GM10266 (cell line): Measurements from ENCODE around the gene DLX5.

Experiments used
- DNase-seq: peaks from one replicate; pipeline ENCODE4 v3.0.0; 2012; ENCODE audit errors: extremely low spot score
- CTCF ChIP-seq: IDR thresholded peaks from 2 replicates; pipeline ENCODE4 v1.5.1; 2012; ENCODE audit warnings: mild to moderate bottlenecking, low read depth; ENCODE audit not compliant: control insufficient read depth, insufficient read depth; ENCODE audit errors: missing control alignments

The DLX5 gene

GRCh38 chr7:97012365-97013133 lies 12.1 kb downstream of the DLX5 start:
- DNase-seq: no peak
- no peak for TF ChIP-seq CTCF

GRCh38 chr7:97011536-97012364 lies 12.9 kb downstream of the DLX5 start:
- DNase-seq: no peak

GRCh38 chr7:97011104-97011503 lies 13.5 kb downstream of the DLX5 start:
- no peak for DNase-seq
- no peak for TF ChIP-seq CTCF

More at GRCh38 chr7:97011536-97012364, 12.9 kb downstream of the DLX5 start:
- TF ChIP-seq CTCF: no peak

GRCh38 chr7:97009753-97010732 lies 14.6 kb downstream of the DLX5 start:
- TF ChIP-seq CTCF: no peak
- DNase-seq: no peak

- DNase-seq: no peak
- no peak for TF ChIP-seq CTCF
Observed at GRCh38 chr7:97008275-97008917, 16.2 kb downstream of the DLX5 start.

- TF ChIP-seq CTCF: no peak
- DNase-seq: no peak
Observed at GRCh38 chr7:97007583-97007861, 17.1 kb downstream of the DLX5 start.
